ENCODE measurements around the gene RPS13. TPM values are rescaled to one million over a fixed set of nuclear protein-coding genes. Genes with fewer than 3 reads are reported as not detected.
A peak's percentile ranks its signal among the peaks of the same experiment; 100 is the strongest.
"Not testable (repeated sequence)": the region's sequence is repeated elsewhere in the genome, so short reads cannot be mapped to it uniquely, and the experiment has no call there.

RPS13 gene
- total RNA-seq, 4 donors from 2014 or later = 1,456 to 2,516 (median 2,026) TPM

DNA sequence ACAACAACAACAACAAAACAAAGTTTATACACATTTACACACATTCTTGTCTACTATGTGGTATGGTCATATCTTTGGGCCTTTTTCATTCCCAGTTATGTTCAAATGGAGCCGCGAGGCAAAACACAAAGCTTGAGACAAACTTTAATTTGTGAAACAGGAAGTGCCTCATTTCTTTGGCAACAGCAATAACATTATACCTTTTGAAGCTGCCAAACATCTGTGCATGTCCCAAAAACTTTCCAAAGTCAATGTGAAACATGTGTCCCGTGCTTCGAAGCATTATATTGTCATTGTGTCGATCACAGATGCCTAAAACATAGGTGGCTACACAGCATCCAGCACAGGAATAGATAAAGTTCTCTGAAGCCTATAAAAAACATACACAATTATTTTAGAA is 25.0 kb upstream of the RPS13 start:
- Histone ChIP-seq H3K27me3 (no peaks in the 10 kb centered on the region), H3K36me3 (peaks cover 86% of the 10 kb centered on the region), H3K4me1 (no peaks in the 10 kb centered on the region), H3K9me3 (no peaks in the 10 kb centered on the region), H3K27ac (no peak overlapping the region), H3K4me3 (no peak overlapping the region)
- no peak for DNase-seq (ENCODE audit: low spot score in 2 of 2)
- 65% methylated on average over 5 of the region's 5 CpGs for WGBS
- no peak for TF ChIP-seq POLR2AphosphoS5 (IDR thresholded peaks at IDR 0.05)
- TF ChIP-seq EP300 (IDR thresholded peaks at IDR 0.05) = no peak
- TF ChIP-seq POLR2A (IDR thresholded peaks at IDR 0.05) = no peak
- TF ChIP-seq, protein P1, sequence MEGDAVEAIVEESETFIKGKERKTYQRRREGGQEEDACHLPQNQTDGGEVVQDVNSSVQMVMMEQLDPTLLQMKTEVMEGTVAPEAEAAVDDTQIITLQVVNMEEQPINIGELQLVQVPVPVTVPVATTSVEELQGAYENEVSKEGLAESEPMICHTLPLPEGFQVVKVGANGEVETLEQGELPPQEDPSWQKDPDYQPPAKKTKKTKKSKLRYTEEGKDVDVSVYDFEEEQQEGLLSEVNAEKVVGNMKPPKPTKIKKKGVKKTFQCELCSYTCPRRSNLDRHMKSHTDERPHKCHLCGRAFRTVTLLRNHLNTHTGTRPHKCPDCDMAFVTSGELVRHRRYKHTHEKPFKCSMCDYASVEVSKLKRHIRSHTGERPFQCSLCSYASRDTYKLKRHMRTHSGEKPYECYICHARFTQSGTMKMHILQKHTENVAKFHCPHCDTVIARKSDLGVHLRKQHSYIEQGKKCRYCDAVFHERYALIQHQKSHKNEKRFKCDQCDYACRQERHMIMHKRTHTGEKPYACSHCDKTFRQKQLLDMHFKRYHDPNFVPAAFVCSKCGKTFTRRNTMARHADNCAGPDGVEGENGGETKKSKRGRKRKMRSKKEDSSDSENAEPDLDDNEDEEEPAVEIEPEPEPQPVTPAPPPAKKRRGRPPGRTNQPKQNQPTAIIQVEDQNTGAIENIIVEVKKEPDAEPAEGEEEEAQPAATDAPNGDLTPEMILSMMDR (IDR thresholded peaks at IDR 0.05) = no peak

DNA sequence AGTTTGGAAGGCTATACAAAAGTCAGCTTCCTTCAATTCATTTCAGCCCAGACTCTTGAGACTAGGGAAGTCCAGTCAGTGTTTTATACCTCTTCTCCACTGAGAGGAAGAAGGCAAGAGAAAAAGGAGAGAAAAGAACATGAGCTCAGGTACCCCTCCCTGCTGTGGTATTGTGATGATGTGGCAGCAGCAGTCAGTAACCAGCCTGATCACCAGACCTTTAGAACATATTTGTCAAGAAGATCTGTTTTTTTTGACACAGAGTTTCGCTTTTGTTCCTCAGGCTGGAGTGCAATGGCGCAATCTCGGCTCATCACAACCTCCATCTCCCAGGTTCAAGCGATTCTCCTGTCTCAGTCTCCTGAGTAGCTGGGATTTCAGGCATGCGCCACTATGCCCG is 21.2 kb upstream of the RPS13 start:
- no peak overlapping the region for H3K4me3 ChIP-seq
- H3K4me1 ChIP-seq = no peaks in the 10 kb centered on the region
- H3K36me3 ChIP-seq = peaks cover 75% of the 10 kb centered on the region
- TF ChIP-seq POLR2AphosphoS5 (IDR thresholded peaks at IDR 0.05) (no peak), EP300 (IDR thresholded peaks at IDR 0.05) (no peak), POLR2A (IDR thresholded peaks at IDR 0.05) (no peak)
- TF ChIP-seq, protein P1 (IDR thresholded peaks at IDR 0.05) = no peak
- H3K9me3 ChIP-seq = no peaks in the 10 kb centered on the region
- H3K27ac ChIP-seq = no peak overlapping the region
- H3K27me3 ChIP-seq = no peaks in the 10 kb centered on the region
- no peak for DNase-seq (ENCODE audit: low spot score in 2 of 2)
- 97% methylated on average over 6 of the region's 6 CpGs for WGBS

DNA sequence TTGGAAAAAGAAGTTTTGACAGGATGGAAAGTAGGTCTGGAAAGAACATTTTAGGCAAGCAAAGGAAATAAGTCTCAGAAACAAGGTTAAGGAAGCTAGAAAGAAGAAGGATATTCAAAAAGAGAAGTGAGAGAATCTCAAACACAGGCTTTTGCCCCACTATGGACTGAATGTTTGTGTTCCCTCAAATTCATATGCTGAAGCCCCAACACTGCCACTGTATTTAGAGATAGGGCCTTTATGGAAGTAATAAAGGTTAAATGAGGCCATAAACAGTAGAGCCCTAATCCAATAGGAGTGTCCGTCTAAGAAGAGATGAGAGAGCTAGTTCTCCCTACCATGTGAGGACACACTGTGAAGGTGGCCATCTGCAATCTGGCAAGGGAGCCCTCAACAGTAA is 20.6 kb upstream of the RPS13 start:
- Histone ChIP-seq H3K27me3 (no peaks in the 10 kb centered on the region), H3K4me3 (no peak overlapping the region), H3K36me3 (peaks cover 75% of the 10 kb centered on the region), H3K27ac (no peak overlapping the region), H3K4me1 (no peaks in the 10 kb centered on the region), H3K9me3 (no peaks in the 10 kb centered on the region)
- DNase-seq (ENCODE audit: low spot score in 2 of 2) = no peak
- TF ChIP-seq EP300 (IDR thresholded peaks at IDR 0.05) (no peak), POLR2AphosphoS5 (IDR thresholded peaks at IDR 0.05) (no peak), POLR2A (IDR thresholded peaks at IDR 0.05) (no peak)
- TF ChIP-seq, protein P1 (IDR thresholded peaks at IDR 0.05) = no peak
- WGBS = 70% methylated on average over 1 of the region's 1 CpG

DNA sequence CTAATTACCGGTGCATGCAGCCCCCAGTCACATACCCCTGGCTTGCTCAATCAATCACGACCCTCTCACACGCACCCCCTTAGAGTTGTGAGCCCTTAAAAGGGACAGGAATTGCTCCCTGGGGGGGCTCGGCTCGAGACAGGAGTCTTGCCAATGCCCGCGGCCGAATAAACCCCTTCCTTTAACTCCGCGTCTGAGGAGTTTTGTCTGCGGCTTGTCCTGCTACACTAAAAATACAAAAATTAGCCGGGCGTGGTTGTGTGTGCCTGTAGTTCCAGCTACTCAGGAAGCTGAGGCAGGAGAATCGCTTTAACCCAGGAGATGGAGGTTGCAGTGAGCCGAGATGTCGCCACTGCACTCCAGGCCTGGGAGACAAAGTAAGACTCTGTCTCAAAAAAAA is 8.5 kb upstream of the RPS13 start:
- DNase-seq (ENCODE audit: low spot score in 2 of 2); H3K27me3 ChIP-seq; H3K9me3 ChIP-seq; H3K4me1 ChIP-seq; H3K27ac ChIP-seq; H3K4me3 ChIP-seq: not testable (repeated sequence)
- H3K36me3 ChIP-seq = peaks cover 30% of the 10 kb centered on the region
- 85% methylated on average over 16 of the region's 16 CpGs for WGBS

DNA sequence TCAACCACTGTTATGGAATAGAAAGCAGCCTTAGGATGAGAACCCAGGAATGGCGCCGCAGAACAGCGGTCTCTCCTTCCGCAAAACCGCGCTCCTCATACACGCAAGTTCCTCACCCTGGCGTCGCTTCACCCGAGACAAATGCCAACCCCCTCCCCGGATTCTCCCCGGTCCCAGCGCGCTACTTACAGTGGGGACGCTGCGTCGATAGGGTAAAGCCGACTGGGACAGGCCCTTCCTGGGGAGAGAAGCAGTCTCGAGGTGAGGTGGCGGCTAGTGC is 287 bp downstream of the RPS13 start:
- peak overlapping the region; percentile 94 for H3K27ac ChIP-seq
- peak overlapping the region; percentile 79 for H3K4me3 ChIP-seq
- no peaks in the 10 kb centered on the region for H3K9me3 ChIP-seq
- 1% methylated on average over 20 of the region's 20 CpGs for WGBS
- H3K4me1 ChIP-seq = peaks cover 27% of the 10 kb centered on the region
- no peaks in the 10 kb centered on the region for H3K27me3 ChIP-seq
- peak in 1 of 2 donors; percentile 80 for DNase-seq (ENCODE audit: low spot score in 2 of 2)
- H3K36me3 ChIP-seq = peaks cover 31% of the 10 kb centered on the region
- TF ChIP-seq POLR2AphosphoS5 (IDR thresholded peaks at IDR 0.05) = no peak
- TF ChIP-seq EP300 (IDR thresholded peaks at IDR 0.05) = no peak
- no peak for TF ChIP-seq POLR2A (IDR thresholded peaks at IDR 0.05)
- TF ChIP-seq, protein P1 (IDR thresholded peaks at IDR 0.05) = no peak

DNA sequence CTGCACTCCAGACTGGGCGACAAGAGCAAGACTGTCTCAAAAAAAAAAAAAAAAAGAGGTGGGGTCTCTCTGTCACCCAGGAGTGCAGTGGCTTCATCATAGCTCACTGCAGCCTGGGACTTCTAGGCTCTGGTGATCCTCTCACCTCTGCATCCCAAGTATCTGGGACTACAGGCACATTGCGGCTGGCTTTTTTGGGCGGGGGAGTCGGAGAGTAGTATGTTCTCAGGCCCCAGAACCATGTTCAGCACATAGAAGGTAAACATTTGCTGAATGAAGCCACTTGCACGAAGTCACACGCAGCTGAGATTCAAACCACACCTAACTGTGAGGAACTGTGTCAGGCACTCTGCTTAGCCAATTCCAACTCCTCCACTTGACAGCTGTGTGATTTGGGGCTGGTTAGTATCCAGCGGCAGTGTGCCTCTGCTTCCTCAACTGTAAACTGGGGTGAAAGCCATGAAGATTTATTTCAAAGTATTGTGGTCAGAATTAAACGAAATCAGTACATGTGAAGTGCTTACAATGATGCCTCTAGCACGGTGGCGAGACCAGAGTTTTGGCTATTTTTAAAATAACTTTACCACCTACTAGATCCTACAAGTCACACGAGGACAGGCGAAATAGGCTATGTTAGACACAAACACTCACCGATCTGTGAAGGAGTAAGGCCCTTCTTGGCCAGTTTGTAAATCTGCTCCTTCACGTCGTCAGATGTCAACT is 789 bp downstream of the RPS13 start:
- WGBS = 18% methylated on average over 14 of the region's 15 CpGs
- Histone ChIP-seq H3K4me1 (peaks cover 27% of the 10 kb centered on the region), H3K9me3 (no peaks in the 10 kb centered on the region), H3K27ac (peak overlapping the region; percentile 94), H3K4me3 (peak overlapping the region; percentile 79), H3K27me3 (no peaks in the 10 kb centered on the region), H3K36me3 (peaks cover 31% of the 10 kb centered on the region)
- DNase-seq (ENCODE audit: low spot score in 2 of 2) = no peak
- TF ChIP-seq POLR2A (IDR thresholded peaks at IDR 0.05) (no peak), POLR2AphosphoS5 (IDR thresholded peaks at IDR 0.05) (no peak), EP300 (IDR thresholded peaks at IDR 0.05) (no peak)
- TF ChIP-seq, protein P1 (IDR thresholded peaks at IDR 0.05) = no peak

Measured in suprapubic skin (tissue), 4 donors.